Liver (tissue), 9 donors: Measurements from ENCODE around the gene C1QL4. TPM values are rescaled to one million over a fixed set of nuclear protein-coding genes. Genes with fewer than 3 reads are reported as not detected.

Experiments used
- DNase-seq: peaks from one replicate; pipeline ENCODE4 v3.0.0-alpha.2; 2017; ENCODE audit warnings: low spot score
- H3K27ac ChIP-seq, 2 donors: one replicate each; pipeline ENCODE4 v1.7.0; 2013; ENCODE audit warnings: inconsistent platforms in 2 of 2, low read length in 2 of 2, control low read depth in 1 of 2, low read depth in 1 of 2, mild to moderate bottlenecking in 1 of 2
- H3K27me3 ChIP-seq, 4 donors: one replicate each; pipeline versions ENCODE4 v1.6.1 to v1.7.0; 2013; ENCODE audit warnings: low read length in 3 of 4, inconsistent platforms in 1 of 4, mild to moderate bottlenecking in 1 of 4, moderate library complexity in 1 of 4; ENCODE audit not compliant: control insufficient read depth in 4 of 4, insufficient read depth in 4 of 4
- H3K36me3 ChIP-seq, 4 donors: one replicate each; pipeline versions ENCODE4 v1.6.1 to v1.7.0; 2013; ENCODE audit warnings: low read length in 3 of 4, mild to moderate bottlenecking in 3 of 4, low read depth in 1 of 4, moderate library complexity in 1 of 4; ENCODE audit not compliant: control insufficient read depth in 4 of 4, insufficient read depth in 3 of 4
- H3K4me1 ChIP-seq, 4 donors: one replicate each; pipeline versions ENCODE4 v1.6.1 to v1.7.0; 2013; ENCODE audit warnings: low read length in 3 of 4, mild to moderate bottlenecking in 3 of 4, moderate library complexity in 1 of 4; ENCODE audit not compliant: control insufficient read depth in 4 of 4, insufficient read depth in 4 of 4
- H3K4me3 ChIP-seq, 3 donors: one replicate each; pipeline versions ENCODE4 v1.6.1 to v1.7.0; 2013; ENCODE audit warnings: low read length in 3 of 3, control low read depth in 1 of 3, low read depth in 1 of 3, mild to moderate bottlenecking in 1 of 3
- H3K9ac ChIP-seq, 2 donors: one replicate each; pipeline ENCODE4 v1.7.0; 2013; ENCODE audit warnings: low read length in 2 of 2, mild to moderate bottlenecking in 2 of 2, moderate library complexity in 2 of 2, control low read depth in 1 of 2, low read depth in 1 of 2
- H3K9me3 ChIP-seq, 4 donors: one replicate each; pipeline versions ENCODE4 v1.6.1 to v1.7.0; 2013; ENCODE audit warnings: low read length in 3 of 4; ENCODE audit not compliant: control insufficient read depth in 4 of 4
- EGR1 ChIP-seq, 2 donors: IDR thresholded peaks; 2 replicates each; pipeline ENCODE4 v1.6.1; 2016 to 2018; ENCODE audit warnings: antibody characterized with exemption in 2 of 2, low read depth in 2 of 2
- FOXA1 ChIP-seq: IDR thresholded peaks from 2 replicates; pipeline ENCODE4 v1.6.1; 2016; ENCODE audit warnings: antibody characterized with exemption
- FOXA2 ChIP-seq: IDR thresholded peaks from 2 replicates; pipeline ENCODE4 v1.6.1; 2016; ENCODE audit warnings: antibody characterized with exemption
- GABPA ChIP-seq, 2 donors: IDR thresholded peaks in 1 of 2; conservative IDR thresholded peaks in 1 of 2; 2 replicates each; pipeline ENCODE4 v1.6.1; 2016; ENCODE audit warnings: antibody characterized with exemption in 2 of 2, mild to moderate bottlenecking in 1 of 2, moderate library complexity in 1 of 2
- HNF4A ChIP-seq, 2 donors: conservative IDR thresholded peaks; 2 replicates each; pipeline ENCODE4 v1.6.1; 2016; ENCODE audit warnings: antibody characterized with exemption in 2 of 2, mild to moderate bottlenecking in 2 of 2
- HNF4G ChIP-seq: IDR thresholded peaks from 2 replicates; pipeline ENCODE4 v1.6.1; 2016; ENCODE audit warnings: antibody characterized with exemption
- JUND ChIP-seq, 2 donors: IDR thresholded peaks; 2 replicates each; pipeline ENCODE4 v1.6.1; 2016; ENCODE audit warnings: antibody characterized with exemption in 2 of 2
- NR2F2 ChIP-seq: IDR thresholded peaks from 2 replicates; pipeline ENCODE4 v1.6.1; 2016; ENCODE audit warnings: antibody characterized with exemption
- RXRA ChIP-seq, 2 donors: IDR thresholded peaks; 2 replicates each; pipeline ENCODE4 v1.6.1; 2017 to 2018; ENCODE audit warnings: antibody characterized with exemption in 2 of 2, mild to moderate bottlenecking in 1 of 2
- SP1 ChIP-seq: IDR thresholded peaks from 2 replicates; pipeline ENCODE4 v1.6.1; 2018; ENCODE audit warnings: antibody characterized with exemption, mild to moderate bottlenecking
- TAF1 ChIP-seq: conservative IDR thresholded peaks from 2 replicates; pipeline ENCODE4 v1.6.1; 2016; ENCODE audit warnings: antibody characterized with exemption, mild to moderate bottlenecking
- YY1 ChIP-seq: IDR thresholded peaks from 2 replicates; pipeline ENCODE4 v1.6.1; 2016; ENCODE audit warnings: antibody characterized with exemption, mild to moderate bottlenecking
- WGBS: extraction: QIAGEN DNeasy Blood & Tissue Kit; methylation state at CpG from one replicate; pipeline ENCODE4 v1.1.7; 2013; 5-methylcytosine and 5-hydroxymethylcytosine counted together
- polyA plus RNA-seq, 2 donors: library from polyadenylated mRNA; stranded (reverse) in 1 of 2; unstranded in 1 of 2; fragments of 200-250 nt in 1 of 2; fragments of >200 nt in 1 of 2; fragmentation: Nextera tagmentation in 1 of 2; extraction: Ambion mirVana in 1 of 2; gene quantifications; one replicate each; pipeline versions ENCODE4 v1.2.1 to v1.2.3, GENCODE V29; 2013 to 2015
- total RNA-seq, 2 donors: library from RNA; depleted of rRNA; stranded (reverse); fragments of >200 nt; gene quantifications; one replicate each; pipeline ENCODE4 v1.2.3, GENCODE V29; 2014
- TF ChIP-seq, protein P1 (sequence below): fragments of 150-350 bp; IDR thresholded peaks from 2 replicates; pipeline ENCODE4 v1.5.1; 2017; ENCODE audit warnings: improper control_type of control experiment, low read depth, low read length; ENCODE audit not compliant: missing input control
- TF ChIP-seq, protein P2 (sequence below): IDR thresholded peaks from 2 replicates; pipeline ENCODE4 v1.6.1; 2016; ENCODE audit warnings: antibody characterized with exemption
- TF ChIP-seq, protein P3 (sequence below): IDR thresholded peaks from 2 replicates; pipeline ENCODE4 v1.6.1; 2016; ENCODE audit warnings: antibody characterized with exemption, mild to moderate bottlenecking
- TF ChIP-seq, protein P4 (sequence below): IDR thresholded peaks from 2 replicates; pipeline ENCODE4 v1.6.1; 2016; ENCODE audit warnings: antibody characterized with exemption
- donor health status: healthy.
- donor health status: healthy.
- donor health status: healthy.
- donor health status: healthy.
- donor health status: healthy.

The C1QL4 gene
- total and polyA plus RNA-seq, 4 donors: not detected

DNA sequence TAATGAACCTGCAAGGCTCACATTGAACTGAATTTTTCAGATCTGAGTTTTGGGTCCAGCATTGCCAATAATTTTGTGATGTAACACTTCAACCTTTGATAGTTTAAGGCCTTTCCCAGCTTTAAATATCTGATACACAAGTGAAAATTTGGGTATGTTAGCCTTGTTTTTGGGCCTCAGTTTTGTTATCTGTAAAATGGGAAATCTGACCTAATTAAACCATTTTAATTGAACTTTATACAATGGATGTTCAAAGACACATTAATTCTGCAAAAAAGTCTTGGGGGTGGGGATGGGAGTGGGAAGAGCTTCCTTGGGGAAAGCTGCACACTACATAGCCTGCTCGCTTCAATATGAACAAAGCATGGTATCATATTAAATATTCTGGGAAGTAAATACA, 25.1 kb upstream of the C1QL4 start:
- WGBS: 99% methylated on average over 1 of the region's 1 CpG

DNA sequence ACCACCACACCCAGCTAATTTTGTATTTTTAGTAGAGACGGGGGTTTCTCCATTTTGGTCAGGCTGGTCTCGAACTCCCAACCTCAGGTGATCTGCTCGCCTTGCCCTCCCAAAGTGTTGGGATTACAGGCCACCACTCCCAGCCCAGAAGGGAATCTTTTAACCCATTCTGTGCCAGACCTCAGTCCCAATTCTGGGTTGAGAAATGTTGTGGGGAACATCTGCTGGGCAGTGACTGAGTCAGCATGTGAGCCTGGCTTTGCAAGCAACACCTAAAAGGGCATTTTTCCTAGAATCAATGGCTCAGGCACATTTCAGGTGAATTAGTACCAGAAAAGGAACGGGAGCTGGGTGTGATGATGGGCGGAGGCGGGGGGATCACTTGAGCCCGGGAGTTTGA, 22.7 kb upstream of the C1QL4 start:
- TF ChIP-seq FOXA1 (no peak), SP1 (no peak), NR2F2 (no peak)
- TF ChIP-seq, protein P1, sequence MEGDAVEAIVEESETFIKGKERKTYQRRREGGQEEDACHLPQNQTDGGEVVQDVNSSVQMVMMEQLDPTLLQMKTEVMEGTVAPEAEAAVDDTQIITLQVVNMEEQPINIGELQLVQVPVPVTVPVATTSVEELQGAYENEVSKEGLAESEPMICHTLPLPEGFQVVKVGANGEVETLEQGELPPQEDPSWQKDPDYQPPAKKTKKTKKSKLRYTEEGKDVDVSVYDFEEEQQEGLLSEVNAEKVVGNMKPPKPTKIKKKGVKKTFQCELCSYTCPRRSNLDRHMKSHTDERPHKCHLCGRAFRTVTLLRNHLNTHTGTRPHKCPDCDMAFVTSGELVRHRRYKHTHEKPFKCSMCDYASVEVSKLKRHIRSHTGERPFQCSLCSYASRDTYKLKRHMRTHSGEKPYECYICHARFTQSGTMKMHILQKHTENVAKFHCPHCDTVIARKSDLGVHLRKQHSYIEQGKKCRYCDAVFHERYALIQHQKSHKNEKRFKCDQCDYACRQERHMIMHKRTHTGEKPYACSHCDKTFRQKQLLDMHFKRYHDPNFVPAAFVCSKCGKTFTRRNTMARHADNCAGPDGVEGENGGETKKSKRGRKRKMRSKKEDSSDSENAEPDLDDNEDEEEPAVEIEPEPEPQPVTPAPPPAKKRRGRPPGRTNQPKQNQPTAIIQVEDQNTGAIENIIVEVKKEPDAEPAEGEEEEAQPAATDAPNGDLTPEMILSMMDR: no peak
- 85% methylated on average over 7 of the region's 7 CpGs for WGBS
- no peak for DNase-seq
- Histone ChIP-seq H3K9me3 (no peaks in the 10 kb centered on the region), H3K27ac (no peak overlapping the region), H3K36me3 (no peaks in the 10 kb centered on the region), H3K9ac (no peak overlapping the region), H3K4me3 (no peak overlapping the region), H3K4me1 (peaks cover 0 to 7% (median under 1%) of the 10 kb centered on the region in 4 donors), H3K27me3 (no peaks in the 10 kb centered on the region)

More for the DNA sequence above, 25.1 kb upstream of the C1QL4 start:
- Histone ChIP-seq H3K27ac (no peak overlapping the region), H3K9ac (no peak overlapping the region), H3K4me1 (peaks cover 0 to 7% (median 4%) of the 10 kb centered on the region in 4 donors), H3K4me3 (no peak overlapping the region), H3K36me3 (no peaks in the 10 kb centered on the region), H3K27me3 (no peaks in the 10 kb centered on the region), H3K9me3 (no peaks in the 10 kb centered on the region)
- TF ChIP-seq HNF4G (no peak), FOXA2 (no peak), FOXA1 (no peak), JUND (IDR thresholded peaks at IDR 0.05) (no peak), YY1 (no peak), EGR1 (IDR thresholded peaks at IDR 0.05; ENCODE audit: low read depth in 2 of 2) (no peak), SP1 (no peak), GABPA (IDR thresholded peaks at IDR 0.05 in 1 of 2, conservative IDR thresholded peaks at IDR 0.05 in 1 of 2) (no peak), RXRA (IDR thresholded peaks at IDR 0.05) (no peak), NR2F2 (no peak), HNF4A (conservative IDR thresholded peaks at IDR 0.05) (no peak), TAF1 (no peak)
- TF ChIP-seq, protein P2, sequence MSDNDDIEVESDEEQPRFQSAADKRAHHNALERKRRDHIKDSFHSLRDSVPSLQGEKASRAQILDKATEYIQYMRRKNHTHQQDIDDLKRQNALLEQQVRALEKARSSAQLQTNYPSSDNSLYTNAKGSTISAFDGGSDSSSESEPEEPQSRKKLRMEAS: no peak
- TF ChIP-seq, protein P3, sequence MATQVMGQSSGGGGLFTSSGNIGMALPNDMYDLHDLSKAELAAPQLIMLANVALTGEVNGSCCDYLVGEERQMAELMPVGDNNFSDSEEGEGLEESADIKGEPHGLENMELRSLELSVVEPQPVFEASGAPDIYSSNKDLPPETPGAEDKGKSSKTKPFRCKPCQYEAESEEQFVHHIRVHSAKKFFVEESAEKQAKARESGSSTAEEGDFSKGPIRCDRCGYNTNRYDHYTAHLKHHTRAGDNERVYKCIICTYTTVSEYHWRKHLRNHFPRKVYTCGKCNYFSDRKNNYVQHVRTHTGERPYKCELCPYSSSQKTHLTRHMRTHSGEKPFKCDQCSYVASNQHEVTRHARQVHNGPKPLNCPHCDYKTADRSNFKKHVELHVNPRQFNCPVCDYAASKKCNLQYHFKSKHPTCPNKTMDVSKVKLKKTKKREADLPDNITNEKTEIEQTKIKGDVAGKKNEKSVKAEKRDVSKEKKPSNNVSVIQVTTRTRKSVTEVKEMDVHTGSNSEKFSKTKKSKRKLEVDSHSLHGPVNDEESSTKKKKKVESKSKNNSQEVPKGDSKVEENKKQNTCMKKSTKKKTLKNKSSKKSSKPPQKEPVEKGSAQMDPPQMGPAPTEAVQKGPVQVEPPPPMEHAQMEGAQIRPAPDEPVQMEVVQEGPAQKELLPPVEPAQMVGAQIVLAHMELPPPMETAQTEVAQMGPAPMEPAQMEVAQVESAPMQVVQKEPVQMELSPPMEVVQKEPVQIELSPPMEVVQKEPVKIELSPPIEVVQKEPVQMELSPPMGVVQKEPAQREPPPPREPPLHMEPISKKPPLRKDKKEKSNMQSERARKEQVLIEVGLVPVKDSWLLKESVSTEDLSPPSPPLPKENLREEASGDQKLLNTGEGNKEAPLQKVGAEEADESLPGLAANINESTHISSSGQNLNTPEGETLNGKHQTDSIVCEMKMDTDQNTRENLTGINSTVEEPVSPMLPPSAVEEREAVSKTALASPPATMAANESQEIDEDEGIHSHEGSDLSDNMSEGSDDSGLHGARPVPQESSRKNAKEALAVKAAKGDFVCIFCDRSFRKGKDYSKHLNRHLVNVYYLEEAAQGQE: no peak
- TF ChIP-seq, protein P1: no peak
- TF ChIP-seq, protein P4, sequence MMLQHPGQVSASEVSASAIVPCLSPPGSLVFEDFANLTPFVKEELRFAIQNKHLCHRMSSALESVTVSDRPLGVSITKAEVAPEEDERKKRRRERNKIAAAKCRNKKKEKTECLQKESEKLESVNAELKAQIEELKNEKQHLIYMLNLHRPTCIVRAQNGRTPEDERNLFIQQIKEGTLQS: no peak
- no peak for DNase-seq
